Mesenchymal stem cell (in vitro differentiated cells and primary cell): ENCODE data around the gene GTF2H4.
A peak's percentile ranks its signal among the peaks of the same experiment; 100 is the strongest.

Source experiments
- DNase-seq: peaks from one replicate; pipeline ENCODE4 v3.0.0-alpha.2; 2013
- H2AFZ ChIP-seq: one replicate; pipeline ENCODE4 v1.6.1; 2013; ENCODE audit warnings: low read depth, mild to moderate bottlenecking, control low read depth, inconsistent platforms, low read length, moderate library complexity
- H2AK5ac ChIP-seq: 2 replicates; pipeline ENCODE4 v1.6.1; 2013; ENCODE audit warnings: low read length, moderate library complexity, mild to moderate bottlenecking, inconsistent platforms; ENCODE audit not compliant: severe bottlenecking
- H2BK120ac ChIP-seq: one replicate; pipeline ENCODE4 v1.6.1; 2013; ENCODE audit warnings: low read depth, mild to moderate bottlenecking, inconsistent platforms, low read length, moderate library complexity
- H2BK12ac ChIP-seq, 2 experiments: one replicate each; pipeline ENCODE4 v1.6.1; 2013; ENCODE audit warnings: inconsistent platforms in 2 of 2, low read length in 2 of 2, mild to moderate bottlenecking in 2 of 2, moderate library complexity in 2 of 2, control low read depth in 1 of 2
- H2BK15ac ChIP-seq: one replicate; pipeline ENCODE4 v1.6.1; 2013; ENCODE audit warnings: mild to moderate bottlenecking, low read depth, inconsistent platforms; ENCODE audit not compliant: poor library complexity, severe bottlenecking
- H2BK5ac ChIP-seq: 2 replicates; pipeline ENCODE4 v1.6.1; 2013; ENCODE audit warnings: low read depth, mild to moderate bottlenecking, low read length, control low read depth, inconsistent platforms; ENCODE audit not compliant: poor library complexity, severe bottlenecking
- H3K14ac ChIP-seq, 2 experiments: one replicate each; pipeline ENCODE4 v1.6.1; 2013; ENCODE audit warnings: inconsistent platforms in 2 of 2, low read length in 2 of 2, control low read depth in 1 of 2, mild to moderate bottlenecking in 1 of 2, moderate library complexity in 1 of 2
- H3K18ac ChIP-seq, 2 experiments: one replicate each; pipeline ENCODE4 v1.6.1; 2013; ENCODE audit warnings: inconsistent platforms in 2 of 2, low read length in 2 of 2, control low read depth in 1 of 2, low read depth in 1 of 2, mild to moderate bottlenecking in 1 of 2
- H3K23ac ChIP-seq, 2 experiments: one replicate each; pipeline ENCODE4 v1.6.1; 2013; ENCODE audit warnings: inconsistent platforms in 2 of 2, low read length in 2 of 2, mild to moderate bottlenecking in 2 of 2, moderate library complexity in 2 of 2, control low read depth in 1 of 2
- H3K27ac ChIP-seq: 2 replicates; pipeline ENCODE4 v1.5.1; 2013; ENCODE audit warnings: mild to moderate bottlenecking, moderate library complexity, low read length, control low read depth, inconsistent platforms; ENCODE audit not compliant: poor library complexity, severe bottlenecking
- H3K27me3 ChIP-seq, 2 experiments: 2 replicates each; pipeline versions ENCODE4 v1.6.1 to v1.7.0; 2013; ENCODE audit warnings: low read length in 2 of 2, mild to moderate bottlenecking in 2 of 2, moderate library complexity in 2 of 2, control low read depth in 1 of 2, inconsistent platforms in 1 of 2; ENCODE audit not compliant: control insufficient read depth in 1 of 2, insufficient read depth in 1 of 2
- H3K36me3 ChIP-seq, 2 experiments: 2 replicates each; pipeline versions ENCODE4 v1.6.1 to v1.7.0; 2013; ENCODE audit warnings: low read length in 2 of 2, control low read depth in 1 of 2, inconsistent platforms in 1 of 2, low read depth in 1 of 2, mild to moderate bottlenecking in 1 of 2; ENCODE audit not compliant: insufficient read depth in 2 of 2, control insufficient read depth in 1 of 2
- H3K4ac ChIP-seq, 2 experiments: one replicate each; pipeline ENCODE4 v1.6.1; 2013; ENCODE audit warnings: inconsistent platforms in 2 of 2, low read length in 2 of 2, mild to moderate bottlenecking in 2 of 2, moderate library complexity in 2 of 2, control low read depth in 1 of 2, low read depth in 1 of 2
- H3K4me1 ChIP-seq: 2 replicates; pipeline ENCODE4 v1.6.1; 2013; ENCODE audit warnings: low read depth, low read length, control low read depth; ENCODE audit not compliant: control insufficient read depth, insufficient read depth
- H3K4me2 ChIP-seq: 2 replicates; pipeline ENCODE4 v1.6.1; 2013; ENCODE audit warnings: low read length, mild to moderate bottlenecking, inconsistent platforms; ENCODE audit not compliant: poor library complexity, severe bottlenecking
- H3K4me3 ChIP-seq, 2 experiments: 2 replicates each; pipeline versions ENCODE4 v1.5.1 to v1.7.0; 2013; ENCODE audit warnings: low read length in 2 of 2, mild to moderate bottlenecking in 2 of 2, control low read depth in 1 of 2, low read depth in 1 of 2; ENCODE audit not compliant: insufficient read depth in 1 of 2
- H3K79me1 ChIP-seq: replicated peaks from 2 replicates; pipeline ENCODE4 v1.6.1; 2013; ENCODE audit warnings: mild to moderate bottlenecking, control low read depth, low read length, inconsistent platforms; ENCODE audit not compliant: poor library complexity, severe bottlenecking
- H3K9ac ChIP-seq: 2 replicates; pipeline ENCODE4 v1.7.0; 2013; ENCODE audit warnings: mild to moderate bottlenecking, low read length, moderate library complexity
- H3K9me3 ChIP-seq: 2 replicates; pipeline ENCODE4 v1.7.0; 2013; ENCODE audit warnings: mild to moderate bottlenecking, low read length; ENCODE audit not compliant: control insufficient read depth
- H4K8ac ChIP-seq: one replicate; pipeline ENCODE4 v1.6.1; 2013; ENCODE audit warnings: inconsistent platforms, mild to moderate bottlenecking, low read length, moderate library complexity
- H4K91ac ChIP-seq: one replicate; pipeline ENCODE4 v1.6.1; 2013; ENCODE audit warnings: mild to moderate bottlenecking, low read length, inconsistent platforms
- WGBS: methylation state at CpG from one replicate; pipeline ENCODE4 v1.1.7; 2013; ENCODE audit warnings: mixed read lengths; 5-methylcytosine and 5-hydroxymethylcytosine counted together

GTF2H4 gene

DNA sequence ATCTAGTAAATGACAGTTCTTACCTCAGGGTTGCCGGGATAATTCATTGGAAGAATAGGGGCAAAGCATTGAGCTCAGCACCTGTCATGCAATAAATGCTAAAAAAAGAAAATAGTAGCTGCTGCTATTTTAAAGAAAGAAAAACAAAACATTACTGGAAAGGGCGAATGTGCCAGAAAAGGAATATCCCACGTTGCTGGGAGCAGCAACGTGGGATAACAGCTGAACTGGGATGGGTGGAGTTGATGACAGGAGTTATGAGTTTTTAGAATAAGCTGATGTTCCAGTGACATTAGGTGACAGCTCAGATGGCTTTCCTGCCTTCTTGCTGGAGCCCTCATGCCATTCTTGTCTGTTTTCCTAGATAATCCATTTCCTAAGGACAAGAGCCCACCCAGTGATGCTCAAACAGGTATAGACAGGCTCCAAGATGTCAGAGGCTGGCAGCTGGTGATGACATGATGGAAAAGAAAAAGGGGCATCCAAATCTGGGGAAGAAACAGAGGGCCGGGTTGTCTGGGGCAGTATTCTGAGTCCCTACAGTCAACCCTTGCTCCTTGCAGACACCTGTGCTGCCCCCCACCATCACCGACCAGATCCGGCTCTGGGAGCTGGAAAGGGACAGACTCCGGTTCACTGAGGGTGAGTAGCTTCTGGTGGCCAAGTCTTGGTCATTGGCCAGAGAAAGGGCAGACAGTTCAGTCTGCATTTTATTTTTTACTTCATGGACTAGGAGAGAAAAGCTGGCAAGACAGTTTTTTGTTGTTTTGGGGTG is 4.9 kb downstream of the GTF2H4 start:
- peaks cover 25% of the 10 kb centered on the region for H3K79me1 ChIP-seq
- no peak overlapping the region for H3K18ac ChIP-seq
- no peak overlapping the region for H3K23ac ChIP-seq
- H2BK15ac ChIP-seq = no peak overlapping the region
- peaks cover 23% of the 10 kb centered on the region for H3K4me1 ChIP-seq
- no peak overlapping the region for H2AFZ ChIP-seq
- H3K27ac ChIP-seq = no peak overlapping the region
- DNase-seq = no peak
- H3K14ac ChIP-seq = no peak overlapping the region
- H3K4me2 ChIP-seq = no peak overlapping the region
- peaks cover 48 to 57% of the 10 kb centered on the region in 2 experiments for H3K36me3 ChIP-seq
- no peak overlapping the region for H2BK5ac ChIP-seq
- H2BK12ac ChIP-seq = no peak overlapping the region
- no peak overlapping the region for H3K4ac ChIP-seq
- 92% methylated on average over 8 of the region's 8 CpGs for WGBS
- H2BK120ac ChIP-seq = no peak overlapping the region
- no peak overlapping the region for H3K4me3 ChIP-seq
- peak overlapping the region; percentile 90 for H3K9ac ChIP-seq
- H3K27me3 ChIP-seq = no peaks in the 10 kb centered on the region
- H4K91ac ChIP-seq = no peak overlapping the region
- no peak overlapping the region for H4K8ac ChIP-seq
- no peak overlapping the region for H2AK5ac ChIP-seq
- no peaks in the 10 kb centered on the region for H3K9me3 ChIP-seq

DNA sequence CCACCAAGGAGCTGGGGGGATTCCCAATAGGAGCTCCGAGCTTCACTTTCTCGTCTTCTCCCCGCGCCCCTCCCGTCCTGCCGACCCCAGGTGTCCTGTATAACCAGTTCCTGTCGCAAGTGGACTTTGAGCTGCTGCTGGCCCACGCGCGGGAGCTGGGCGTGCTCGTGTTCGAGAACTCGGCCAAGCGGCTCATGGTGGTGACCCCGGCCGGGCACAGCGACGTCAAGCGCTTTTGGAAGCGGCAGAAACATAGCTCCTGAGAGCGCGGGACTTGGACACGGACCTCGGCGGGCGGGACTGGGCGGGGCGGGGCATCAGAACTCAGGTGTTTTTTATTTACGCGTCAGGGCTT is 5.7 kb downstream of the GTF2H4 start:
- Histone ChIP-seq H2BK120ac (peak overlapping the region; percentile 21), H2BK5ac (no peak overlapping the region), H4K91ac (peak overlapping the region; percentile 83), H3K23ac (no peak overlapping the region), H3K27ac (no peak overlapping the region), H3K4me1 (peaks cover 23% of the 10 kb centered on the region), H3K79me1 (peaks cover 26% of the 10 kb centered on the region), H3K4me3 (peak overlapping the region; percentile 61 to 83), H3K18ac (no peak overlapping the region), H3K14ac (no peak overlapping the region), H2BK12ac (no peak overlapping the region), H3K9me3 (no peaks in the 10 kb centered on the region), H3K36me3 (peaks cover 49 to 63% of the 10 kb centered on the region in 2 experiments), H4K8ac (peak overlapping the region; percentile 47), H3K4me2 (peak overlapping the region; percentile 75), H3K9ac (peak overlapping the region; percentile 90), H3K27me3 (no peaks in the 10 kb centered on the region), H2BK15ac (peak overlapping the region; percentile 60), H3K4ac (peak overlapping the region in 1 of 2 experiments; percentile 12), H2AFZ (peak overlapping the region; percentile 56), H2AK5ac (no peak overlapping the region)
- no peak for DNase-seq
- WGBS = 33% methylated on average over 23 of the region's 31 CpGs

GRCh38 chr6:30914076-30914853 is 6.3 kb downstream of the GTF2H4 start, which contains the start of gene VARS2:
Gene VARS2, plus strand, starts transcription at chr6:30914238. Its CDS starts 599 bp downstream, at chr6:30914837.
- Histone ChIP-seq H2BK15ac (peak within 1 kb of the TSS; percentile 98), H3K23ac (no peak within 1 kb of the TSS), H3K27me3 (no peaks in the 10 kb centered on the region), H2BK12ac (peak within 1 kb of the TSS in 1 of 2 experiments; percentile 7), H4K8ac (peak within 1 kb of the TSS; percentile 94), H3K4me2 (peak within 1 kb of the TSS; percentile 75), H3K9me3 (no peaks in the 10 kb centered on the region), H4K91ac (peak within 1 kb of the TSS; percentile 83), H3K4ac (peak within 1 kb of the TSS; percentile 60 to 88), H3K27ac (peak within 1 kb of the TSS; percentile 67), H2BK120ac (peak within 1 kb of the TSS; percentile 21), H2AFZ (peak within 1 kb of the TSS; percentile 91), H3K9ac (peak within 1 kb of the TSS; percentile 90), H3K79me1 (peaks cover 24% of the 10 kb centered on the region), H2BK5ac (no peak within 1 kb of the TSS), H3K14ac (peak within 1 kb of the TSS in 1 of 2 experiments; percentile 1), H3K36me3 (peaks cover 54 to 65% of the 10 kb centered on the region in 2 experiments), H3K4me3 (peak within 1 kb of the TSS; percentile 61 to 83), H2AK5ac (peak within 1 kb of the TSS; percentile 53), H3K18ac (peak within 1 kb of the TSS; percentile 81 to 90), H3K4me1 (peaks cover 18% of the 10 kb centered on the region)
- DNase-seq = peak; percentile 87
- 3% methylated on average over 52 of the region's 52 CpGs for WGBS
